Epidermal melanocyte (primary cell): ENCODE data around the gene MYPN.
"Not testable (repeated sequence)": the region's sequence is repeated elsewhere in the genome, so short reads cannot be mapped to it uniquely, and the experiment has no call there.

Experiments used
- DNase-seq: peaks from one replicate; pipeline ENCODE4 v3.0.0; 2011; ENCODE audit warnings: low spot score; ENCODE audit not compliant: insufficient read length

Gene MYPN

DNA sequence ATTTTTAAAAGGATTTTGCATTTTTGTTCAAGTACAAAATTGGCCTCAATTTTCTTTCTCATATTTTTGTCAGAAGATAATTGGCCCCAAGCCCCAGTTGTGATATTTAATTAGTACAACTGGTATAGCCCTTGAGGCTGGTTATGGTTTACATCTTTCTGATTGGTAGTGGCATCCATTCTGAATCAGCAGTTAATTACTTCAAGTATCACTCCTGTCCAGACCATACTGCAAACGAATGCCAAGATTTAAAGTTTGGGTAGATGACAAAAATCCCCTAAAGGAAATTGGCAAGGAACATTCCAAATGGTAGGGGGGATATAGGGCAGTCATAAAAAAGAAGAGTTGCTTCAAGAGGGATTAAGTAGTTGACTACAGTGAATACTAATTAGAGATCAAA, 23.1 kb downstream of the MYPN start:
- no peak for DNase-seq

DNA sequence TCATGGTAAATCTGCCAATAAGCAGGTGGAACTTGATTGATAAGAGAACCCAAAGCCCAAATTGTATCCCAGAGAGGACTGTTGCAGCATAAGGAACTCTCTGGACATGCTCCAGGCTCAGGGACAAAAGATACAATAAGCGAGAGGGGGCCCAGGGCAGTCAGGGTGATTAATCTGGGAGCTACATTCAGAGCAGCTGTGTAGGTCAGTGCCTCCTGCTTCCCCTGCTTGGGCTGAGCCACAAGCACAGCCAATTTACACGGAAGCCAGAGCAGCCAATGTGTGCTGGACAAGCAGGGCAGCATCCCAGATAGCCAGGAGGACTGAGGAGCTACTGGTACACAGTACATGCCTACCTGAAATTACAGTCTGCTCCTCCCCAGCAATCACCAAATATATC, 24.2 kb downstream of the MYPN start:
- no peak for DNase-seq

DNA sequence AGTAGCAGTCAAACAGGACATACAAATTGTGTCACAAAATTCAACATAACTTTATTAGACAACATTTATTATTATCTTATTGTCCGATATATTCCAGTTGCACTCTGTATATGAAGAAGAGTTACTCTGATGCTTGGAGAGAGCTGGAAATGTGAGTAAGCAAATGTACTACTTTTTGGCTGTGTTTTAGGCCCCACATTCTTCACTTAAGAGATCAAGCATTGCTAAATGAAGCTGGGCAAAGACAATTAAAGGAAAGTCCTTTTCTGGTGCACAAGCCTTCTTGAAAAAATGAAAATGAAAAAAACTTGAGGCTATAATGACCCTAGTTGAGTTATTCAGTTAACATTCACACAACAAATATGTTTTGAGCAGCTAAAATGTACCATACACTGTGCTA, 26.1 kb downstream of the MYPN start:
- no peak for DNase-seq

DNA sequence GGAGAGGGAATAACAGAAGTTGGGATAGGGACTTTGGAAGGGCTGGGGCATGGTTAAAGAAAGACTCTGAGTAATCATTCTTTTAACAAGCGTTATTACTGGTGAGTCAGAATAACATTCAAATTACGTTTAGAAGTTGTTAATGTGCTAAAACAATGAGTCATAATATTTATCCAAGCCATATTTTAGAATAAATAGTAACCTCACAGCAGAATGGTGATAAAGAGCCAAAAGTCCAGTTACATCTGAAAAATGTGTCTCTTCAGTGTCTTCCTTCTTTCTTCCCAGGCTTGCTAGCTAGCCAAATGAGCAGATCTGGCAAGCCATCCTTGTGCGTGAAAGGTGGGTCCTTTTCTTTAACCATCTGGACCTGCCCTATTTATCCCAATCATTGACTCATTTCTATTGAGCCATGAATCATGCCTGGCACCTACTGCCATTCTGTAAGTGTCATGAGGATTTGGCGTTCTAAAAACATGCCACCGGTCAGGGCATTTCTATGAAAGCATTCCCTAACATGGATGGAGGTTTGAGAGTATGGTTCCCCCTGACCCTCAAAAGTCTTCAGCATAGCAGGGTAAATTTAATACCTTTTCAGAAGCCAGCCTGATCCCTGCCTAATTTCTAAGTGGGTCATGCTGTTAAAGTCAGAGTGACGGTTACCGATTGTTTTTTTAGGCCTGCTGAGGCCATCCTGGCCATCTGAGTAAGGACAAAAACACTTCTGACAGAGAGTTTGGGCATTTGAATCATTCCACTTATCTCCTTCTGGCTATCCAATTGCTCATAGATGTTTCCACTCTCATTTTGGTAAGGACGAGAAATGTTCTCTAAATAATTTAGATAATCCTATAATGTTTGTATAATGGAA, 26.9 kb downstream of the MYPN start:
- no peak for DNase-seq

DNA sequence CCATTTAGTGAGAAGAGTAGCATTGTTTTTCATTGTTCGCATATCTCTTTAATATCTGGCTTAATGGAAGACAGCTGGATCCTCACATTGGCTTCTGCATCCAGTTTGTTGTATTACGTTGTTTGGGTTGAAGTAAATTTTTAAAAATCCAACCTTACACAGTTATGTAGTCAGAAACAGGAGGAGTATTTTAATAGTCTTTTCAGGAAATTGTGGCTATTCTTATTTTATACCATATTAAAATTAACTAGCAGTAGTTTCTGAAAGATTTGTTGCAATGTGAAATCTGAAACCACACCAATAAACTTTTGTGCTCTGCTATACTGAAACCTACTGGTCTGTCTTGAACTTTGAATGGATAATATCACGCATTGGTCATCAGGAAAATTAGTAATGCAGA, 27.9 kb downstream of the MYPN start:
- DNase-seq, result no peak

DNA sequence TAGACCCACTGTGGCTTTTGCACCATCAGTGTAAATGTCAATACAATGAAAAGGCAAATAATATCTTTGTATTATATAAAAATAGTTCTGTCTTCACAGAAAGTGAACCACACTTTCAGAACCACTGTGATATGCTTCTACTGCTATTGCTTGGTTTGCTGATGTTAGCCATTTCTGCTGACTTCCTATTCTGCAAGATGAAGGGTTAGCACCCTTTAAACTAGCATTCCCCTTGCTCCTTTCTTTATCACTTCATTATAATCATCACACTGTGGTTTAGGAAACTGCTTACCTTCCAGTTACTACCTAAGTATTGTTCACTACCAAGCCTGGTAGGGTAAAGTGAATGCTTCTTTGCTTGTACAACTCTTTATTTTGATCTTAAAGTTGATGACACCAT, 29.2 kb downstream of the MYPN start:
- DNase-seq, result no peak

DNA sequence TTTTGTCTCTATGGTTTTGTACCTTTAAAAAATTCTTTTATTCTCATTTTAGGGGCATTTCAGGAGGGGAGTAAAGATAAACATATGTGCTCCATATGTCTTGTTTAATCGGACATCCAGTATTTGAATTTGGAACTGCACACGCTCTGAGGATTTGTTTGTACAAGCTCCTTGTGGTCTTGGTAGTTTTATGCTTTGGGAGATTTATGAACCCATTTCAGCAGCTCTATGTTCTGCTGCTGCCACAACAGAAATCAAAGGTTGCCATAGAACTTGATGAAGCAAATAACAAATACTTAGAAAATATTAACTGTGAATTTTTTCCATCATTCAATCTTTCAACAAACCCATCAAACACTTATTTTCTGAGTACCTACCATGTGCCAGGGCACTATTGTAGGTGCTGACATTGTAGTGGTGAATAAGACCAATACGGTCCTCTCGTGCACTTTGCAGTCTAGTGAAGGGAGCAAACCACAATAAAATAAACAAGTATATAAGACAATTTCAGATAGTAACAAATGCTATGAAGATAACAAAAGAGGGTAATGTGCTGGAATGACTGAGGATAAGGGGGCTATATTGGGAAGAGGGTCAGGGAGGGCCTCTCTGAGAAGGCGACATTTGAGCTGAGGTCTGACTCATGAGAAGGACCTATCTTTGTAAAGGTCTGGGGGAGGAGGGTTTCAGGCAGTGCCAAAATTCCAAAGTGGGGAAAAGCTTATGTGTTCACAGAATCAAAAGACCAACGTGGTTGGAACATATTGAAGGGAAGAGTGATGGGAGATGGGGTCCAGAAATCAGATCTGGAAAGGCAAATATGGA, 30.4 kb downstream of the MYPN start:
- no peak for DNase-seq

DNA sequence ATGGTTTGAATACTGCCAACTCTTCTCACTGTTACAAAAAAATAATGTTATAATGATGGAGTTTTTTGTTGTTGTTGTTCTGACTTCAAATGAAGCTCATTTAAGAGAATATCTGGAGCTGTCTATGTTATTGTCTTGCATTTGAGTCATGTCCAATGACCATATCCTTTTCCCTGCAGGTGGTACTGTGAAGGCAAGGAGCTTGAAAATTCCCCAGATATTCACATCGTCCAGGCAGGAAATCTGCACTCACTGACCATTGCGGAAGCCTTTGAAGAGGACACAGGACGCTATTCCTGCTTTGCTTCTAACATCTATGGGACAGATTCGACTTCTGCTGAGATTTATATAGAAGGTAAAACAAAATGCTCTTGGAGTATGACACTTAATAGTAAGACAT, 33.5 kb downstream of the MYPN start:
- DNase-seq, result no peak

DNA sequence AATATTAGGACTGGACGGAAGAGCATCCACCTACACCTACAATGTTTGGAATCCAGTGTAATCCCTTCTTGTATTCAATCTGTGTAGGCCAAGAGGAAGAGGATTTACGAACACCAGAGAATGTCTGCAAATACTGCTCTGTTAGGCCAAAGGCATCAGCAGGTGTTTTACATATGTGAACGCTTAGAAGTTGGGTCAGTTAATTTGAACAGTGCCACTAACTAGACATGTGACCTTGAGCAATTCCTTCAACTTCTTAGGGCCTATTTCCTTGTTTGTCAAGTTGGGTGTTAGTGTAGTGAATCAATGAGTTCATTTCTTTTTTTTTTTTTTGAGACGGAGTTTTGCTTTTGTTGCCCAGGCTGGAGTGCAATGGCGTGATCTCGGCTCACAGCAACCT, 35.4 kb downstream of the MYPN start:
- DNase-seq, result no peak

DNA sequence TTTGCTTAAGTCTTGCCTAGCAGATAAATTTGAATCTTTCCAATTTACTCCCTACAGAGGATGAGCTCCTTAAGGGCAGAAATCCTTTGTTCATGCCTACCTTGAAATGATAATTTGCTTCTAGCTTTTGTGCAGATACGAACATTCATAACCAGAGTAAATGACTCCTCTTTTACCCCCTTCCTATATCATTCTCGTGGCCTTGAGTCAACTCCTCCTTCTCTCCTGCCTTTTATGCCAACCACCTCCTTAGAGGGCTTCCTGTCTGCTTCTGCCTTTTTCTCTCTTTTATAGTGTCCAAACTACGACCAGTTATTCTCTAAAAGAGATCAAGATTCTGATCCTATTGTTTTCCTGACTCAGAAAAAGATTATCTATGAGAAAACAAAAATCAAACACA, 36.4 kb downstream of the MYPN start:
- DNase-seq, result no peak

DNA sequence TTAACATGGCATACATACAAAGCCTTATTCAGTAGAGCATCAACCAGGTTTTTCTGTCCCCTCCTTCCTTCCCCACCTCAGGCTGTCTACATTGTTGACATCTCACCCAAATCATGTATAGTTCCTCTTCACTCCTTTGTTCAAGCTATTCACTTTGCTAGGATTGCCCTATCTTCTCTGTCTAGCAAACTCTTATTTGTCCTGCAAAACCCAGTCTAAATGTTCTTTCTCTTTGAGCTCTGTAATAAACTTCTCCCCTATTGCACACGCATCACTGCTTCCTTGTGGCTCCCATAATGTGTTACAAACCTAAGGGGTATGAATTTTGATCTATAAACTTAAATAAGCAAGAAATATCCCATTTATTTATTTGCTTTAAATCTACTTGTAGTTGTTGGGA, 36.8 kb downstream of the MYPN start:
- DNase-seq, result no peak

DNA sequence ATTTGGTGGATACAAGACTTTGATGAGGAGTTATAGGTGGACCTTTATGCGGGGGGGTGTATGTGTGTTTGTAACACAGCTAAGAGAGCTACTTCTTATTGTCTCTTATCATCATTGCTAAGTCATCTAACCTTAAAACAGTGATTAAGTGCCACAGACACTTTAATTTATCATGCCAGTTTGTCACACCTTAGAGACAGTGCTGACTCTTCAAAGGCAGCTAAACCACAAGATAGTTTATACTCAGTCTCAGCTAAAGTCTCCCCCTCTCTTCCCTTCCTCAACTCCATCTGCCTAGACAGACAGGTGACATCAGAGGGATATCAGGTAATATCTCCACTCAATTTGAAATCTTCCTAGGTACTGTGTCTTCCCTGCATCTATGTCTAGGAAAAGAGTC, 42.2 kb downstream of the MYPN start:
- DNase-seq, result no peak

DNA sequence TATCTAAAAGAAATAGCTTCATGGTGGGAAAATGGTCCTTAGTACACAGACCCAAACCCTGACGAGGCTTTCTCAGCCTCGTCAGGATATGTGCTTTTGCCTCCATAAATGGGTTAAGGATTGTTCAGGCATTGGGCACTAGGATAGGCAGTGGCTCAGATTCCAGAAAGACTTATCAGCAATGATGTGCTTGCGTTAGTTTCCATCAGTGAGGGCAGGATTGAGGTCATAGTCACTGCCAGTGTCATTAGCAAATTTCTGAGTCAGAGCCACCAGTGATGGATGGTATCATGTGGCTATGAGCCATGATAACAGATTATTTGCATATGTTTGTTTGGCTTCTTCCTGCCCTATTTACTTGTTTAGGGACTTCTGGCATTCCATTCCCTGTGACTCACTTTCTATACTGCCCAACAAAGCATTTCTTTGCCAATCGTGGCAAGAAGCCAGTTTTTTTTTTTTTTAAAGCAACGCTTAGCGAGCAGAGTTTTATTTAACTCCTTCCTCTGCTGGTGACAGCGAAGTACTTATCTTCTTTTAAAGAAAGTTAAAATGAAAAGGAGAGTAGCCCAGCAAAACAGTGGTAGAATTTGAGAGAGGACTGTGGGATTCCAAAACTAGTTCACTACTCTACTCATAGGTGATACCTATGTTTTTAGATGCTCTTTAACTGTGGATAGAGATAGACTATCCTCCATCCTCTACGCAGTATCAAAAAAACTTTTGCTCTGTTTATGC, 44.4 kb downstream of the MYPN start:
- peak; percentile 51 for DNase-seq

DNA sequence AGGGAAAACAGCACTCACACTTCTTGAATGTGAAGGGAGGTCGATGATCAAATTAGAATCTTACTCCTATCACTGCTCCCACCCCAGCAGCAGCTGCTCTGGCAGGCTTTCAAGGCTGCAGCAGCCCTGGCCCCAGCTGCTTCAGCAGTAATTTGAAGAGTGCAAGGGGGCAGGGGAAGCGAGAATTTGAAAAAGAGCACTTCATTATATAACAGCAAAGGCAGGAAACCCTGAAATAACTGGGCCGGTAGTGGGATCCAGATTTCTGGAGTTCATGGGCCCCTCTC, 44.9 kb downstream of the MYPN start:
- DNase-seq, result no peak

DNA sequence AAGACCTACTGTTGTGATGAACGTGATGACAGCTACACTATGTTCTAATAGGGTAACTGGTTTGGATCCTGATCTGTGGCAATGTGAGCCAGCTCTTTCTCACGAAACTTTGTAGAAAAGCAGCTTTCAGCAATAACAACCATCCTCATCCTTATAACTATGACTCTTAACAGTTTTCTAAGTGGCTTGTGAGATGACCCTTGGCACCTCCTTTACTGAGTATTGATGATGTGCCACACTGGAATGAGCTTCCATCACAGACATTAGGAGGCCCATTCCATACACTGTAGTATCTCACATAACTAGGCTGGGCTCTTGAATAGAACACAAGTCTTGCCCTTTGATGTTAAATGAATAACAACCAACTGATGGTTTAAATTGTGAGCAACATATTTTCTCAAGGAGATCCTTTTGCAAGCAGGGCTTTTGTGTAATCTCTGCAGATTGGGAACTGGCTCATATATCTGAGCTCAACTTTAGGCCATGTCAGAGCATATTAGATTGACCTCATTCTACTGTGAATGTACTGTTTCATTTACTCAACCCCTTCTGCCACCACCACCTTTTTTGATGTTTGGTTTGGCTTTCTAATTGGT, 46.4 kb downstream of the MYPN start:
- DNase-seq, result no peak

DNA sequence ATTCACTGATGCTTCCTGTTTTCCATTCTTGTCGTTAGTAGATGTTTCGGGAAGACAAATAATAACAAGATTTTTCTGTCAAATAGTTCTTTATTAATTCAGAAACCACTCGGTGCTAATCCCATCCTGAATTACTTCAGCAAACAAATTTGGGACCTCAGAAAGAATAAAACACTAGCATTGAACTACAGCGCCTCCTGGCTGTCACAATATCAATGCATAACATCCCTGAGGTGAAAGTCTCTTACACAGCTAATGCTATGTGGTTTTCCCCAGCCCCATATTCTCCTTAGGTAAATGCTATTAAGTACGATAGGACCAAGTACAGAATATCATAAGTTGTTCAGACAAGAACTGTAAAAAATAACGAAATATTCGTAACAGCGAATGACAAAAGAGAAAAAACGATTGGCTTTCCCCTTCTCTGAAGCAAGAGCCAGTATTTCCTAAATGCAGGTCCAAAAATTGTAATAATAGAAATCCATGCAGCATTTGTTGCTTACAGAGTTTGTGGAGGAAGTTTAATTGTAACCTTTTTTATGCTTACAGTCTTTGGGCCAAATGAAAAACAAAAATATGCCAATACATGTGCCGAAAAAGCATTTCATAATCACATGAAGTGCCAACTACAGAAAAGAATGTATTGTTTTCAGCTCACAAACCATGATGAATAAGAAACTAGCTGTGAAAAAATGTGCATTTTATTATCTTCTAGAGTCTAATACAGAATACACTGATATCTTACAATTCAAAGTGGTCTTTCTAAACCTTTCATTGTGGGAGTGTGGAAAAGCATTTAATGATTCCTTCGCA, 47.3 kb downstream of the MYPN start:
- peak; percentile 20 for DNase-seq

DNA sequence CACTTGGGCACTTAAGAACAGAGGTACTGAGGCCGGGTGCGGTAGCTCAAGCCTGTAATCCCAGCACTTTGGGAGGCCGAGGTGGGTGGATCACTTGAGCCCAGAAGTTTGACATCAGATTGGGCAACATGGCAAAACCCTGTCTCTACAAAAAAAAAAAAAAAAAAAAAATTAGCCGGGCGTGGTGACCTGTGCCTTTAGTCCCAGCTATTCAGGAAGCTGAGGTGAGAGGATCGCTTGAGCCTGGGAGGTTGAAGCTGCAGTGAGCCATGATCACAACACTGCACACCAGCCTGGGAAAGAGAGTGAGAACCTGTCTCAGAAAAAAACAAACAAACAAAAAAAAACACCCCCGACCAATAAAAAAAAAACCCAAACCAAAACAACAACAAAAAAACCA, 48.2 kb downstream of the MYPN start:
- not testable (repeated sequence) for DNase-seq

DNA sequence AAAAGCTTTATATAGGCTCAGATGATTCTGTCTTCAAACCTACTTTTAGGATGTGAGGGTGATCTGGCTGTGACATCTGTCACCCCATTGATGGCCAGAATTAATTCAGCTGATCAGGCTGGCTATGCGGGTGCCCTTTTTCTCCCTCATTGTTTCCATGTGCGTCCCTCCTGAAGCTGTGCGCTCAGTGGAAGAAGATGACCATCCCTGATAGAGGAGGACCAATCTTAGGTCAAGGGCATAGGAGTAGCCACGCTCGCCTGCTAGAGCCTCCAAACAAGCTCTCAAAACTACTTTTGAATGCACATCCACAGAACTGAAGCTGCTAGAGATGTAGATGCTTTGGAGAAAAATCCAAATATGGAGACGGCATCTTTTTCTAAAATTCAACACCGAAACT, 48.7 kb downstream of the MYPN start:
- DNase-seq, result no peak

DNA sequence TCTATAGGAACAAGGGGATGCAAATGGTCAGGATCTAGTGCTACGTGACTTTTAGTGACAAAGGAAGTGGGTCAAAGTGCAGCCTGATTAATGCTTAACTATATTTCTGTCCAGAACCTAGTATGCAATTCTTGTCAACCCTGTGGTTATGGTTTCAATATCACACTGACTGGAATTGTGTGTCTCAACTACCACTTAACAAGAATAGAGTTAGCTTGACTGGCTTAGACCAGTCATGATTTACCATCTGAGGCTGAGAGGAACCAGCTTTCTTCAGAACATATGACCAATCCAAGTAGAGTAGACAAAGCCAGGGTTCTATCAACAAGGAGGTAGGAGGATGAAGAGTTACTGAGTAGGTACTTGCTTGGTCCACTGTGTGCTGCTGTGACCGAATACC, 54.4 kb downstream of the MYPN start:
- DNase-seq, result no peak

DNA sequence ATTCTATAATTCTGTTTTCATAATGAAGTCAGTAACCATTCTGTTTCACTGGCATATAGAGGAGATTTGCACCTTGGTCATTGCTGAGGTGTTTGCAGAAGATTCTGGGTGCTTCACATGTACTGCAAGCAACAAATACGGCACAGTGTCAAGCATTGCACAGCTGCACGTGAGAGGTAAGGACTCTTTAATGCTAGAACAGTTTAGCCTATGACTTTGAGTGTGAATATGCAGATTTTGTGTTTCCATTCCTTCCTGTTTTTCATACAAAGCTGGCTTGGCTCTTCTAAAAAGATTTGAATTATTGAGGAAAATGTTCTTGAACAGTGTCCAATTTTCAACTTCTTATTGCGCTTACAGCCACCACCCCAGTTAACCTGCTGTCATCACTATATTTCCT, 56.4 kb downstream of the MYPN start:
- DNase-seq, result no peak
